DMS53 (cell line): ENCODE results near the gene NPM1.
"Not testable (repeated sequence)": the region's sequence is repeated elsewhere in the genome, so short reads cannot be mapped to it uniquely, and the experiment has no call there.

Source experiments
- DNase-seq: peaks from one replicate; lab custom pipeline; 2025; lab: John Stamatoyannopoulos, UW

NPM1 gene

DNA sequence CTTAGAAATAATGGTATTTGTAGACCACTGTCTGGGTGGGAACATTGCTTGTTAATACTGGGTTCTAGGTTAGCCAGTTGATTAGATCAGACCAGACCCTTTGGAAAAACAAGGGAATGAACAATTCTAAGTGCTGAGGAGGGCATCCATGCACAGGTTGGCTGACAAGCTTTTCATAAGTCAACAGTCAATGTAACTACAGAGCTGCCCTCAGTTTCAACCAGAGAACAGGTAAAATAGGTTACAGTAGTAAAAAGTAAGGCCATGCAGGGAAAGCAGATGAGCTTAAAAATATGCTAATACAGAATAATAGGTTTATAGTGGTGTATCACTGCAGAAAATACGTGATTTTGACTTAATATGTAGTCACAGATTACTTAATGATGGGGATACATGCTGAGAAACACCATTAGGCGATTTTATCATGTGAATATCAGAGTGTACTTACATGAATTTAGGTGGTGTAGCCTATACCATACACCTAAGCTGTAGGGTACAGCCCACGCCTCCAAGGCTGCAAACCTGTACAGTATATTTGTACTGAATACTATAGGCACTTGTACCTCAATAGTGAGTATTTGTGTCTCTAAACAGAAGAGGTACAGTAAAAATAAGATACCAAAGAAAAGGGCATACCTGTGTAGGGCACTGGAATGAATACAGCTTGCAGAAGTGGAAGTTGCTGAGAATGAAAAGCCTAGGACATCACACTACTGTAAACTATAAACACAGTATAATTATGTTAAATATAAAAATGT is 25.7 kb downstream of the NPM1 start:
- DNase-seq: no peak

DNA sequence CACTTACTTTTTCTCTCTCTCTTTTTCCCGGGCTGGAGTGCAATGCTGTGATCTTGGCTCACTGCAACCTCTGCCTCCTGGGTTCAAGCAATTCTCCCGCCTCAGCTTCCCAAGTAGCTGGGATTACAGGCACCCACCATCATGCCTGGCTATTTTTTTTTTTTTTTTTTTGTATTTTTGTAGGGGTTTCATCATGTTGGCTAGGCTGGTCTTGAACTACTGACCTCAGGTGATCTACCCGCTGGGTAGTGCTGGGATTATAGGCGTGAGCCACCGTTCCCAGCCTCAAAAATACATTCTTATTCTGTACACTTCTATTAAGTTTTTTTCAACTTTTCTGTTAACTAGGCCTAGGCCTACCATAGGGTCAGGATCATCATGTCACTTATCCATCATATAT is 26.3 kb downstream of the NPM1 start:
- DNase-seq: not testable (repeated sequence)

DNA sequence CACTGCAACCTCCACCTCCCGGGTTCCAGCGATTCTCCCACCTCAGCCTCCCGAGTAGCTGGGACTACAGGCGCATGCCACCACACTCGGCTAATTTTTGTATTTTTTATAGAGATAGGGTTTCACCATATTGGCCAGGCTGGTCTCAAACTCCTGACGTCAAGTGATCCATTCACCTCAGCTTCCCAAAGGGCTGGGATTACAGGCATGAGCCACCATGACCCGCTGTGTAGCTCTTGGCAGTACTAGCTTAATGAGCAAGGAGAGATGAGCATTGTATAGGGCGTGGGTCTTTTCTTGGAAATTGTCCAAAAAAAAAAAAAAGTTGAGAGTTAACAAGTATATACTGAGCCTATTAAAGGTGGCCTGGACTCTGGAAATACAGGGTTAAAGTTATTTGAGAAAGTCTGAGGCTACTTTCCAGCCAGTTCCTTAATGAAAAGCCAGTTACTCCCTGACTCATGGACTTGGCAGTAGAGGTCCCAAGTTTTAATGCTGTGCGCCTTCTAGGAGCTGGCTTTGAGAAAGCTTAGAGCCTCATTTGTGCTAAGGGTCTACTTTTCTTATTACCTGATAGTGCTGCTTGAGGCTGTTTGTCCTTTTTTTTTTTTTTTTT is 27.6 kb downstream of the NPM1 start:
- no peak for DNase-seq

DNA sequence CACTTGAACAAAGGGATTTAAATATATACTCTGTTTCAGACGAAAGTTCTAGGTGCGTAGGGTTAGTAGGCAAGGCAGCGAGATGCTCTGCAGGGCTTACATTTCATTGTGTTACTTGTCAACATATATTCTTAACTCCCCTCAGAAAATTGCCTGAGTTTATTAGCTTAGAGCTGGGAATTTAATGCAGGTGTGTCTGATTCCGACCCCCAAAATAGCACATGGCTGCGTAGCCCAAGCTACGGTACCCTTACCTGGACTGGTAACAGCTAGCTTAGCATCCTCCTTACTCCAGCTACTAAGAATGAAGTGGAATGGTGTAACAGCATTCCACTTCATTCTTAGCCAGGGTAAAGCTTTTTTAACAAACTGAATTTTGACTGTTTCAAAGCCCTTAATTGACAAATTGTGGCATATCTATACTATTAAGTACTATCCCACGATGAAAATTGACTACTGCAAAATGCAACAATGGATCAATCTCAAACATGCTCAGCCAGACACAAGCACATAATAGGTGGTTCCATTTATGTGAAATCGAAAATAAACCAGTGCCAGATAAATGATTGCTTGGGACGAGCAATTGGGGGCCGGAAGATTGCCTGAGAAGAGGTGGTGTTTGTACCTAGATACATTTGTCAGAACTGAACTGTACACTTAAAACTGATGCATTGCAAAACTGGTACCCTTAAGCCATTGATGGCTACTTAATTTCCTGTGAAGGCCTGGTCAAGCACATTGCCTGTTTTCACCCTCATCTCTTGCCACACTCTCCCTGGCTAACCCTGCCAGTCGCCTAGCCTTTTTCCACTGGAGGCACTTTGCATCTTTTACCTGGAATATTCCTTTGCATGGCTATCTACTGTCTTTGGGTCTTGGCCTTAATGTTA is 28.8 kb downstream of the NPM1 start:
- DNase-seq: no peak

DNA sequence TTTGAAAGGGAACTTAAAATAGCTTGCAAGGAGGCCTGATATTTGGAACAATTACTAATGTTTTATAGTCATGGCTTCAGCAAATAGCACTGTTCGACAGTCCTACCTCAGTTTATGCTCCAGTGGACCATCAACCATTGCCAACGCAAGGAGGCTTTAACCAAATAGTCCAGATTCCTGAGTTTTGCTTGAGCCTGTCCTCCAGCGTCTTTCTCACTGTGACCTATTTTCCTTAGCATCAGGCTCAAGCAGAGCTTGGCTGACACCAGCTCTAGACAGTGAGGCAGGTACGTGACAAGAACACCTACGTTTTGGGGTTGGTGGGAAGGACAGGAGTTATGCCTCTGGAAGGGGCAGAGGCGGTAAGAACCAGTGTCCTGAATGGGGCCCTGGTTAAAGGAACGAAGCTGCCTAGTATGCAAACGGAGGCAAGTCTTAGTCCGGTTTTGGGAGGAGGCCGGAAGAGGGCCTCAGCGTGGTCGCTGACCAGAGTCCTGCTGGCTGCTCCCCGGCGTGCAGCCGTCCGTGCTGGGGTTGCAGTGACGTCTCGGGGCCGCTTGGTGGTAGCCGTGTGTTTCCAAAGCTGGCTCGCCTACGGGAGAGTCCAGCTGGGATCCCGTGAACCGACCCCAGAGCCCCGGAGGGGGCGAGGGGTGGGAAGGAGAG is 30.8 kb downstream of the NPM1 start:
- peak; percentile 90 for DNase-seq

DNA sequence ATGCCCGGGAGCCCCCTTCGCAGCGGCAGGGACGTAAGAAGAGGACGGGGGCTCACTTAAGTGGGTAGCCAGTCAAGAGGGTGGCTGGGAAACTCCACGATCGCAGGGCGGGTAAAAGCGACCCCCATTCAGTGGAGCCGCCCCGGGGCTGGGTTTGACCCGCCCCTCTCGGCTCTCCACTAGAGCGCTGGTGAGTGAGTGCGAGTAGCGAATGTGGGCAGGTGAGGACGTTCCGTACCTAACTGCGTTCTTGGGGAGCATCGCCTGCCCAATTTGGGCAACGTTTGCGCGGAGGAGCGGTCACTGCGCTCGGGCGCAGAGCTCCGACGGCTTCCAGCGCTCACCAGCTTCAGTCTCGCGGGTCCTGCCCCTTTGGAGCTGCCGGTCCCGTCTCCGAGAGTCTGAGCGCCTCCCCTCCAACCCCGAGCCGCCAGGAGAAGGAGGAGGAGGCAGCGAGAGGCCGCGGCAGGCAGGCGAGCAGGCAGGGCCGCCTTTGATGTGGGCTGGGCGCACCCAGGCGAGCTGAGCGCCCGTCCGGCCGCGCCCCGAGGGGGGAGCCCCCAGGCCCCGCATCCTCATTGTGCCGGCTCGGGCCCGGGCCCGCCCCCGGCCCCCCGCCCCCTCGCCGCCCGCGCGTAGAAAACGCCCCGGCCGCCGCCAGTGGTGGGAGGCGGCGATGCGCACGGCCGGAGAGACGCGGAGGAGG is 31.5 kb downstream of the NPM1 start, which contains the start of gene FGF18:
Gene FGF18 (plus strand): TSS at position 666 of the 706 bp plus-strand sequence. CDS start 553 bp downstream, outside the sequence.
- peak; percentile 92 for DNase-seq

DNA sequence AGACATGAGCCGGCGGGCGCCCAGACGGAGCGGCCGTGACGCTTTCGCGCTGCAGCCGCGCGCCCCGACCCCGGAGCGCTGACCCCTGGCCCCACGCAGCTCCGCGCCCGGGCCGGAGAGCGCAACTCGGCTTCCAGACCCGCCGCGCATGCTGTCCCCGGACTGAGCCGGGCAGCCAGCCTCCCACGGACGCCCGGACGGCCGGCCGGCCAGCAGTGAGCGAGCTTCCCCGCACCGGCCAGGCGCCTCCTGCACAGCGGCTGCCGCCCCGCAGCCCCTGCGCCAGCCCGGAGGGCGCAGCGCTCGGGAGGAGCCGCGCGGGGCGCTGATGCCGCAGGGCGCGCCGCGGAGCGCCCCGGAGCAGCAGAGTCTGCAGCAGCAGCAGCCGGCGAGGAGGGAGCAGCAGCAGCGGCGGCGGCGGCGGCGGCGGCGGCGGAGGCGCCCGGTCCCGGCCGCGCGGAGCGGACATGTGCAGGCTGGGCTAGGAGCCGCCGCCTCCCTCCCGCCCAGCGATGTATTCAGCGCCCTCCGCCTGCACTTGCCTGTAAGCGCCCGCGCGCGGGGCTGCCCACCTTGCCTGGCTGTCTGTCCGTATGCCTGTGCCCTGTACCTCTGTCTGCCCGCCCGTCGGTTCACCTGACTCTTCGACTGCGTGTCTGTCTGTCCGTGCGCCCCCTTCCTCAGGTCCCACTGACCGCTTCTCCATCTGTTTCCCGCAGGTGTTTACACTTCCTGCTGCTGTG is 32.2 kb downstream of the NPM1 start:
- peak; percentile 83 for DNase-seq

DNA sequence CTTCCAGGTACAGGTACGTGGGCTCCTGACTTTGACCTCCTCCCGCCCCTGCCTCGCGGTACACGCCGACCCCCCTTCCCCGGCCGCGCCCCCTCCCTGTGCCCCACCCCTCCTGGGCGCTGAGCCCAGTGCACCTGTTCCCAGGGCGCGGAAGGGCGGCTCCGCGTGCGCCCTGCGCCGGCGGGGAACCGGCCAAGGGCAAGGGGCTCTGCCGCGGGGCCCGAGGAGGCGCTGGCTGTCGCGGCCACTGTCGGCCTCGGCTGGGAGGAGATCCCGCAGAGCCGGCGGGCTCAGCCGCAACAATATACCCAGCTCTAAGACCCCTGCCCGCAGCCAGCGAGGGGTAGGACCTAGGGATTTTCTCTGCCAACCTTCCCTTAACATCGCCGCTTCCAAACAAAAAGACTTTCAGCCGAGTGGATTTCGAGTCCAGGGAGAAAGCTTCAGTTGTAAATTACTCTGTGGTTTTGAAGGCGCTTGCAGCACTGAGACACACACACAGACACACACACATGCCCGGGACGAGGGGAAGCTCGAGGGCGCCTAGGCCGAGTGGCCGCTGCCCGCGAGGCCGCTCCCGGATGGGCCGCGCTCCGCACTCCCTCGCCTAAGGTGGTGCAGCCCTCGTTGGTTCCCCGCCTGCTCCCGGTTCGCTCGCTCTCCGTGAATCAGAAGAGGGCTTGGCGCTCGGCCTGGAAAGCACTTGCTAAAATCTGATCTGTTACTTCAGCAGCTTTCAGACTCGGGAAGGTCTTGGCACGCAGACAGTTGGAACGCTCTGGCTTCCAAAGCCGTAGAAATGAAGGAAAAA is 33.0 kb downstream of the NPM1 start:
- DNase-seq: peak; percentile 79

DNA sequence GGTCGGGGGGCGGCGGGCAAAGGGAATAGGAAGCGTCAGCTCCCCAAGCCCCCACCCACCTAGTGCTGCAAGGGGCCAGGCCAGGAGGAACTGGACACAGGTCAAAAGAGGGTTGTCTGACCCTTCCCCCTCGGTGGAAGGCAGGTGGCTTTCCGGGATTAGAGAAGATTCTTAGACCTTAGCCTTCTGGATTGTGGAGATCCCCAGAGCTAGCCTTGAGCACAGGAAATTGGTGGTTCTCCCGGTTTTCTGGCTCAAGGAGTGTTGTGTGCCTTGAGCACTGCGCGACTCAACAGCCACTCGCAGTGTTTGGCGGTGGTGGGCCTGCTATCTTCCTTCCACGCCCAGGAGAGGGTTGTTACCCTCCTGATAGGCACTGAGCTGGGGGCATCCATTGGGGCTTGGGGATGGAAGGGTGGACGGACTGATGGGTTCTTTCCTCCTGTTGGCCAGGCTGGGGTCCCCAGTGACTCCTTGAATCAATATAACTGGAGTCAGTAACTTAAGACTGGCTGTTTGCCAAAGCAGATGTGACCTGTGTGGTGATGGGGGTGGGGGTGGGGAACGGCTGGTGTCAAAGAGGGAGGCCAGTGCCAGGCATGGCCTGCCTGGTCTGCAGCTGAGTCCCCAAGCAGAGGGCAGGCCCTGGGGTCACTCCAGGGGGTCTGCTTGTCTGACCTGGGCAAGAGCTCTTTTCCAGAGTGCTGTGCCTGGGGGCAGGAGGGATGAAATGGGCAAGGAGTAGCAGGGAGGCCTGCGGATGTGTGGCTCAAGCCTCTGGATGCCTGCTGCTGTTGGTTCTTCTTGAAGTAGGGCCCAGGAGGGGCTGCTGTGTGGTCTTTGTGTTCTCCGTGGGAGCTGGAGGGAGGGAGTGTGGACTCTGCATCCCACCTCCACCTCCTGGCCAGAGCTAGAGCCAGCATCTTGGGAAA is 33.9 kb downstream of the NPM1 start:
- DNase-seq: no peak

DNA sequence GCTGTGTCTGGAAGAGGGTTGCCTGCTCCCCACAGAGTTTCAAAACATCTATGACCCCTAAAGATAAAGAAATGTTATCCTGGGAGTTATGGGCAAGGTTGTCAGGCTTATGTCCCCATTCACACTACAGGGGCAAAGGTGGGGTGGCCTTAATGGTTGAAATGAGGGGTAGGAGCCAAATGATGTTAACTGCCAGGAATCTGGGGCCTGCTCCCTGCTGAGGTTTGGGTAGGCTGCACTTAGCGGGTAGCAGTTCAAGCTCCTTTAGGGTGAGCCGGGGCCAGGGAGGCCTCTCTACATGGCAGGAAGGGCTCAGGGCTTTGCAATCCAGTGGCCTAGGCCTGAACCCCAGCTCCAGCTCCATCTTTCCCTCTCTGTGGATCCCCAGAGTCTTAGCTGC is 34.8 kb downstream of the NPM1 start:
- no peak for DNase-seq

DNA sequence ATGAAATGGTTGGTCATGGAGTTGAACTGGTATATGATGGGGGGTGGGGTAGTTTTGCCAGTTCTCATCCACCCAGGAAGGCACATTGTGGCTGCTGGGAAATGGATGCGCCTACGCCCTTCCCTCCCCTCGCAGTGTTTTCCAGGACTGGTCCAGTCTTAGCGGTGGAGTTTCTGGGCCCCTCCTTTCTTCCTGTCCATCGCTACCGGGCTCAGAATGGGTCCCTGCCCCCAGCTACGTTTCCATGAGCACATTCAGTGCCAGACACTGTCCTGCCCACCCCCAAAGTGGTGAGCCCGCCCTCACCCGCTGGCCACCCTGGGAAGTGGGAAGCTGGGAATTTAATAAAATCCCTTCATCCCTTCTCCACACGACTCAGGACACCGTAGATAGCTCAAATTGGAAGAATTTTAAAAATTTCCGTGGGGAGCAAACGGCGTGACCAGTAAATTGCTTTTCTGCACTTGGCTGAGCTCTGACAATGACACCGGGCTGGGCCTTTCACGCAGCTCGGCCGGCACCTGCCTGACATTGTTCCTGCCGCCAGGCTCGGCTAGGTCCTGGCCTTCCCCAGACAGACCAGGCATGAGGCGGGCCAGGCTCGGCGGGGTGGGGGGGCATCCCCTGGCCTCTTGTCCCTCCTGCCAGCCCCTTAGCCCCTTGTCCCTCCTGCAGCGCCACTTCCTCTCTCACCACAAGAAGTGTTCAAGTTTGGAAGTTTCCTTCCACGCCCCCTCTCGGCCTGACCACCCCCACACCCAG is 35.4 kb downstream of the NPM1 start:
- DNase-seq: no peak

DNA sequence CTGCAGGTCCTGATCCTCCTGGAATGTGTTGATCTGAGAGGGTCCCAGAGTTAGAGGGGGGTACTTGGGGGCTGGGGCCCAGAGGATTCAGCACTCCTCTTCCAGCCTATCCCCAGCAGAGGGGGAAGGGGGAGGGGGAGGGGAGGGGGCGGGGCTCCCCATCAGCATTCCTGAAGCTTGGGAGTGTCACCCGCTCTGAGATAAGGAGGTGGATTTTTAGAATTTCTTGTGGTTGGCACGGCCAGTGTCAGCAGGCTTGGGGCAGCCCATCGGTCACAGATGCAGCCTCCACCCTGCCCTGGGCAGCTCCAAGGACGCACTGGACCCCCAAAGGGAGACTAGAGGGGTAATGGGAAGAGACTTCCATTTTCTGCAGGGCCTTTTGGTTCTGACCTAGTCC is 37.1 kb downstream of the NPM1 start:
- DNase-seq: no peak

DNA sequence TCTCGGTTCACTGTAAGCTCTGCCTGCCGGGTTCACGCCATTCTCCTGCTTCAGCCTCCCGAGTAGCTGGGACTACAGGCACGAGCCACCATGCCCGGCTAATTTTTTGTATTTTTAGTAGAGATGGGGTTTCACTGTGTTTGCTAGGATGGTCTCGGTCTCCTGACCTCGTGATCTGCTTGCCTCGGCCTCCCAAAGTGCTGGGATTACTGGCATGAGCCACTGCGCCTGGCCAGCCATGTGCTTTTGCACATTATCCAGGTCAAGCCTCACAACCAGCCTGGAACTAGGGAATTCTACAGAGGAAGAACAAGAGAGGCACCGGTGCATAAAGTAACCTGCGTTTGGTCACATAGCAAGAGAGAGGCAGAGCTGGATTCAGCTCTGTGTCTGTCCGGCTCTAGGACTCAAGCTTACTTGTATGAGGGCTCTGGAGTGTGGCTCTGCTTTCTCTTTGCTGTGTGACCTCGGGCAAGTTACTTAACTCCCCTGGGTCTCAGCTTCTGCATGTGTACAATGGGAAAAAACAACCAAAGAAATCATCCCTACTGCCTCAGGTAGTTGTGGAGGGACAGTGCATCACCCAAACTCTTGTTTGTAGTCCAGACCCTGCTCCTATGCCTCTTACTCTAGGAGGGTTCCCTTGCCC is 38.1 kb downstream of the NPM1 start:
- DNase-seq: no peak

DNA sequence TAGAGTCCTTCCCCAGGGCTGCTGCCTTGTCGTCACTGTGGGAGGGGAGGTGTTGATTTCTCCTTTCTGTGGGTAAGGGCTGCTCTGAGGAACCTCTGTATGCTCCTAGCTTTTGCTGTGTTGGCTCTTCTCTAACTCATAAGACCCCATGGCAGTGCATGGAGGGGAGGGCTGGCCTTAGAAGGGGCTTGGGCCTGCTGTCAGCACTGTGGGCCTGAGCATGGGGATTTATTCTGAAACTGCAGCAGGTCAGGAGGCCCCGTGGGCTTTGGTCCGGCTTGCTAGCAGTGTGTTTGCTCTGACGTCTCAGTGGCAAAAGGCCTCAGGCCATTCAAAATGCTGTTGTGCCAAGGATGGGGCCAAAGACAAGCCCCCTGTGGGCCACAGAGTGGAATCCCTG is 38.6 kb downstream of the NPM1 start:
- no peak for DNase-seq

DNA sequence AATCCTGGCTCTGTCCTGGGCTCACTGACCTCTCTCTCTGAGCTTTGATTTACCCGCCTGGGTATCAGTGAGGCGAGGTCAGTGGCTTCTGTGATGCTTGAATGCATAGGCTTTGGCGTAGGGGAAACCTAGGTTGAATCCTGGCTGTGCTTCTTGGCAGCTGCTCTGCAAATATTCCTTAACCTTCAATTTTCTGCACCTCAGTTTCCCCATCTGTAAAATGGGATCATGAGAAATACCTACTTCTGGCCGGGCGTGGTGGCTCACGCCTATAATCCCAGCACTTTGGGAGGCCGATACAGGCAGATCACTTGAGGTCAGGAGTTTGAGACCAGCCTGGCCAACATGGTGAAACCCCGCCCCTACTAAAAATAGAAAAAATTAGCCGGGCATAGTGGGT is 39.0 kb downstream of the NPM1 start:
- no peak for DNase-seq

DNA sequence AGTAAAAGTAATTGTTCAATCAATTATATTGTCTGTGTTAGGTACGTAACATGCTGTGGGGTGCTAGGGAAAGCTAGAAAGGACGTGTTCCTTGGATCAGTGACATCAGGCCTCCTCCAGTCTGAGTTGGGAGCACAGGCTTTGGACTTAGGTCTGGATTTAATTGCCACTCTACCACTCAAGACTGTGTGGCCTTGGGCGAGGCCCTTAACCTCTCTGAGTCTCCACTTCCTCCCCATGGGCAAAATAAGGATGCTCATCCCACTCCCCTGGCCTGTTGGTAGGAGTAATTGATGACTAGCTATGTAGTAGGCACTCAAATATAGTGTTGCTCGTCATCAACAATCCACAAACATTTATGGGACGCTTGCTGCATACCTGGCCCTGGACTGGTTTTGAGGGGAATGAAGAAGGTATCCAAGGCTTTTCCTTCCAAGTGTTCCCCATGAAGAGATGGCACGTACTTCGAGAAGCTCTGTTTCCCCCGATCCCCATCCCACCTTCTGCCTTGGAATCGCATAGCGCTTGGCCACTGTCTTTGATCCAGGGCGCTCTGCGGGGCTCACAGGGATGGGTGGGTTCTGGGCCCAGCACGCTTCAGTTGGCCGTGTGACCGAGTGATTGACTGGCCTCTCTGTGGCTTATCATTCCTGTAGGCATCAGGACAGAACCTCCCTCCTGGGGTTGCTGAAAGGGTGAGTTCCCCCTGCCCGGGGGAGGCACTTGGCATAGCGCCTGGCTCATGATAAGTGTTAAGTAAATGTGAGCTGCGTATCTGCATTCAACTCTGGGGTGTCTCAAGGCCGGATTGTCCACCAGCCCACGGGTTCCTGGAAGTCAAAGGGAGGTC is 39.9 kb downstream of the NPM1 start:
- DNase-seq: no peak
